GM21447 (cell line): ENCODE measurements around the gene TBC1D9.

Source experiments
- ATAC-seq: cut with Tn5 transposase; IDR thresholded peaks from one replicate; pipeline ENCODE4 v1.9.1; 2021; ENCODE audit not compliant: unreplicated experiment

The TBC1D9 gene

GRCh38 chr4:140697709-140698560, 58.2 kb downstream of the TBC1D9 start:
- ATAC-seq = no peak

DNA sequence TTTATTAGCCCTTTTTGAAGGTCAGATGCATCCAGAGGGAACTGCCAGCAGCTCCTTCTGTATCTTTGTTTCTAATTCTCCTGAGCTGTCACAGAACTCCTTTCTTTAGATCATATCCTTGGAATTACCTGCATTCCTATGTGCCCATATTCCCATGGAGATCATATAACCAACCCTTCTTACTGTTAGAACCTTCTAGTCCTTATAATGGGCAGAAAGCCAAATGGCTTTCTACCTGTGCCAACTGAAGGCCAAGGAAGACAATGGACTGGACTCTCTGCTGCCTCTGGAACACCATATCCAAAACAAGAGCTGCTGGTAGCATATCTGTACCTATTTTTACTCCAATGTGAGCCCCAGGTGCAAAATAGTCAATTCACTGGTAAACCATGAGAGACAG, 60.7 kb downstream of the TBC1D9 start:
- ATAC-seq = no peak

DNA sequence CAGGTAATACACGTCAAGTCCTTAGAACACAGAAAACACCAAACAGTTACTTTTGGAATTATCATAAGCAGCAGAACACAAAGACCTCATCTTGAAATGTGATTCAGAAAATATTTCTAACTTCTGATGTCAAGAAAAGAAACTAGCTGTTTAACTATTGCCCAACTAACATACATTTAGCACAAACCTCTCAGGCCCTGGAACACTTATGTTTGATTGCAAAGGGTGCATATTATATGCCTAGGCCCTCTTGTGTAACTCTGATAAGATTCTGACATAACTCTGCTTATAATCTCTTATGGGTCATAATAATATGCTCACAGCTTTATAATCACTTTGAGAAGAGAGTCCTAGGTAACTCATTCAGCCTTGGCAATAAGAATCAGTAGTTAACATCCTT, 62.6 kb downstream of the TBC1D9 start:
- no peak for ATAC-seq

DNA sequence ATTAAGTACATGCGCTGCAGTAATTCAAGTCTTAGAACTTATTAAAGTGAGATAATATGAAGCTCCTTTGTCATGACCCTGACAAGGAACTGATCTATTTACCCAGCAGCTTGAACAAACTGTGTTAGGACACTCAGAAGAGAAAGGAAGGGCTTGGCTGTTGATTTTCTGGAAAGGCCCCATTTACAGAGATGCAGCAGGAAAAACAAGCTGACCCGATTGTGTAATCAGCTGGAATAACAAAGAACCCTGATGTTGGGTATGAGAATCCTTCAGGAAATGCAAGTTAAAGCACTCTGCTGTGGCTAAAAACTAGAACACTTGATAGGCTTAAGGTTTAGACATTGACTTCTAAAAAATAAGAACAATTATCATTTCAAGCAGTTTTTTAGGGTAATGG, 64.8 kb downstream of the TBC1D9 start:
- ATAC-seq = no peak

GRCh38 chr4:140690093-140690492, 66.1 kb downstream of the TBC1D9 start:
- ATAC-seq = no peak

GRCh38 chr4:140689623-140690022, 66.6 kb downstream of the TBC1D9 start:
- ATAC-seq = no peak

GRCh38 chr4:140688711-140689598, 67.2 kb downstream of the TBC1D9 start:
- ATAC-seq = no peak

- no peak for ATAC-seq
Observed at GRCh38 chr4:140686796-140687195, 69.4 kb downstream of the TBC1D9 start.

- ATAC-seq = no peak
Observed at GRCh38 chr4:140684314-140684713, 71.9 kb downstream of the TBC1D9 start.

GRCh38 chr4:140681201-140681600, 75.0 kb downstream of the TBC1D9 start:
- no peak for ATAC-seq

GRCh38 chr4:140680686-140681085, 75.5 kb downstream of the TBC1D9 start:
- ATAC-seq = no peak

GRCh38 chr4:140679576-140679975, 76.6 kb downstream of the TBC1D9 start:
- no peak for ATAC-seq

DNA sequence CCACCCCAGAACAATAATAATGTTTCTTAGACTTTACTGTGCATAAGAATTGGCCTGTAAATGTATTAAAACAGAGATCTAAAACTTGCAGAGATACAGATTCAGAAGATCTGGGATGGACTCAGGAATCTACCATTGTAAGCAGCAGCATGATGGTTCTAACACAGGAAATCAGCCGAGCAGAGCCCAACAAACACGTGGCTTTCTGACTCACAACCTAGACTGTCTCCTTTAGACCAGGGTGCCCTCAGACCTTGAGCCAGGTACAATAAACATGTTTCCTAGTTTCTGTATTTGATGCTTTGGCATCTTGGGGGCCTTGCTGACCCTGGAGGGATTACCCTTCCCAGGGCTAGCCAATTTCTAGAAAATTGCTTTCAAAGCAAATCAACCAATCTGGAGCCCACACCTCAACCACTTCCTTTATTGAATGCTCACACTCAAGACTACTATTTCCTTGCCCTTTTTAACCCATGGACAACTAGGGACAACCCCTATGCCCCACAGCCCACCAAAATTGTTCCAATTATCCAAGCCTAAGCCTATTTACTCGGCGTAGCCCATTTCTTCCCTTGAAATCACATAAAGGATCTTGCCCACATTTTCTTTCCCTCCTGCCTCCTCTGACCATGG, 80.5 kb downstream of the TBC1D9 start:
- no peak for ATAC-seq

DNA sequence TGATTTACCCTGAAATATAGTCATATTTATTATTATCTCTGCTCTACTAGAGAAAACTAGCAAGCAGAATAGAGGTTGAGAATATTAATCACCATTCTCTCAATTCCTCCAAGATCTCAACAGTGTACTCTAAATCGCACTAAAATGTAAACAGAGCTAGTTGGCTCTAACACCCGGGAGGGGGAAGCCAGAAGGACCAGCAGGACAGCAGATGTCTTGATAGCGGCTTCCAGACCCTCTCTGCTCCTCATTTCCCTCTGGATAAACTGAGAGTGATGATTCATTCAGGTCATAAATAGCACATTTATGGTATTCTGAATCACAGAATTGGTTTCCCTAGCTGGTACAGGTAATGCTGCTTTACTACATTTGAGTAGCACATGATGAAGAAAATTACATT, 82.5 kb downstream of the TBC1D9 start:
- no peak for ATAC-seq

GRCh38 chr4:140672416-140672815, 83.8 kb downstream of the TBC1D9 start:
- no peak for ATAC-seq

DNA sequence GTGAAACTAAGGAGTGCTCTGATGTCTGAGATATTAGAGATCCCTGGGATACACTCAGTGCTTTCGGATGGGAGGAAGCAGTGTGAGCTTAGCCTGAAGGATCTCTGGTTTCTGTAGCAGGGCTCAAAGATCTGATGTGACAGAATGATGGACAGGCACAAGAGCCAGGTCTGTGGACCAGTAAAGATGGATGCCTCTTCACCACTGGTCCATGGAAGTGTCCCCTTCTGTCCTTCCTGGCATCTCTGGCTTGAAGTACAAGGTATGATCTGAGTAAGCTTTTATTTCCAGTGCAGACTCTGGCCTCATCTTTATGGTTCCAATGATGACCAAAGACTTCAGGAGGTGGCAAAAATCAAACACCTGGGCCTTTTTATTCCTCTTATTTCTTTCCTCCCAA, 88.1 kb downstream of the TBC1D9 start:
- no peak for ATAC-seq

- ATAC-seq = peak; percentile 72
Observed at GRCh38 chr4:140666889-140667614, 89.1 kb downstream of the TBC1D9 start.

DNA sequence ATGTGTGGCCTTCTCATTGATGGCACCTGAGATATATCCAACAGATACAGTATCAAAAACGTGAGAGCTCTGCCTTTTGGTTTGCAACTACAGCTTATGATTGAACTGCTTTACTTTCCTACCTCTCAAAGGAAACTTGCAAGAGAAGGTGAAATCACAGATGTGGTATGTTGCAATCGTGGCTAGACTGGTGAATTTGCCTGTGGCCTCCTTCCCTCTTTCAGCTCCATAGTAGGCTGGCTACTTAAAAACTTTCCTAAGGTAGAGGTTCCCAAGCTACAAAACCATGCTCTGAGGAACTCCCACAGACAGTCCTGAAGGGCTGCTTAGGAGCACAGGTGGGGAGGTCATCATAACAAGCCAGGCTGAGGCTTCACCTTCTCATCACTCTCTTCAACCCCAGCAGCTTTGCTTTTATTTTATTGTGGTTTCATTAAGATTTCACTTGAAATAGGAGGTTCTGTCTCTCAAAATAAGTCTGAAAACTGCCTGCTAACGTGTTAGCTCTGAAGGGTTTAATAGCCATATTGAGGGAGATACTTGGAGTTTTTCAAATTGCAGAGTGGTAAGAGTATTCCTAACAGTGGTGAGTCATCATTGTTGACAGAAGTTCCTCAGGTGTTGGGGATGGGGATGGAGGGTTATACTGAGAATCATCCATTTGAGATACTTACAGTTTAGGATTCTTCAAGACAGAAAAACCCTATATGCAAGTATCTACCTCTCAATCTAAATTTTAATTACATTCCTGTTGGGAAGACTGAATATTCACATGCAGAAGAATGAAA, 93.9 kb downstream of the TBC1D9 start:
- ATAC-seq = no peak

DNA sequence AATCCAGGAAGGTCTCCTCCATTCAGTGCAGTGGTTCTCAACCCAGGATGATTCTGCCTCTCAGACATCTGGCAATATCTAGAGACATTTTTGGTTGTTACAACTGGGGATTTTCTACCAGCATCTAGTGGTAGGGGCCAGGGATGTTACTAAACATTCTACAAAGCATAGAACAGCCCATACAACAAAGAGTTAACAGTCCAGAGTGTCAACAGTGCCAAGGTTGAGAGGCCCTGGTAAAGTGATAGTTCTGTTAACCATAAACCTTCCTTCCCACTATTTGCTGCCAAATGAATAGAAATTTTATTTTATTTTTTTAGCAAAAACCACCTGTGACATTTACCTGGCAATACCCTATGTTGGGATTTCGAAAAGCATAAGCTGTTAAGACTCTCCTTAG, 94.6 kb downstream of the TBC1D9 start:
- ATAC-seq = no peak
